ENCODE data around the gene MCU. TPM values are rescaled to one million over a fixed set of nuclear protein-coding genes. Genes with fewer than 3 reads are reported as not detected.

The MCU gene
- total RNA-seq, 2 donors from 2014 or later, result 7.9 to 17.1 TPM

GRCh38 chr10:72800000-72800740 is 108.2 kb downstream of the MCU start:
- Histone ChIP-seq H3K4me1 (peaks cover 8% of the 10 kb centered on the region), H3K27ac (no peak overlapping the region), H3K36me3 (replicated peaks in 1 of 2; ENCODE audit: insufficient read depth in 1 of 2, low read depth in 2 of 2) (no peaks in the 10 kb centered on the region), H3K27me3 (no peaks in the 10 kb centered on the region), H3K9me3 (no peaks in the 10 kb centered on the region), H3K4me3 (no peak overlapping the region)
- TF ChIP-seq CTCF (IDR thresholded peaks at IDR 0.05), result no peak
- no peak for TF ChIP-seq POLR2A (IDR thresholded peaks at IDR 0.05)
- DNase-seq (no peak), ATAC-seq (no peak)
- 64 to 76% methylated on average over 4 of the region's 4 CpGs for WGBS, 2 donors
- intact Hi-C loops (cut with DNase I), result no loop called here

DNA sequence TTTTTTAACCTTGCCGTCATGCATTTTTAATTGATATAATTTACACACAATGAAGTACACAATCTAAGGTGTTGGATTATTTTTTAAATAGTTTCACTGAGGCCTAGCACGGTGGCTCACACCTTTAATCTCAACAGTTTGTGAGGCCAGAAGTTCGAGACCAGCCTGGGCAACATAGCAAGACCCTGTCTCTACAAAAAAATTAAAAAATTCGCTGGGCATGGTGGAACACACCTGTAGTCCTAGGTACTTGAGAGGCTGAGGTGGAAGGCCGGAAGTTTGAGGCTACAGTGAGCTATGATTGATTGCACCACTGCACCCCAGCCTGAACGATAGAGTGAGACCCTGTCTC is 108.8 kb downstream of the MCU start:
- no peak overlapping the region for H3K27ac ChIP-seq
- H3K4me1 ChIP-seq, result peaks cover 8% of the 10 kb centered on the region
- WGBS, 2 donors, result 76 to 79% methylated on average over 6 of the region's 6 CpGs
- intact Hi-C loops (cut with DNase I), result no loop called here
- ATAC-seq, result no peak
- TF ChIP-seq CTCF (IDR thresholded peaks at IDR 0.05) (no peak), POLR2A (IDR thresholded peaks at IDR 0.05) (no peak)
- no peaks in the 10 kb centered on the region for H3K27me3 ChIP-seq
- no peak overlapping the region for H3K4me3 ChIP-seq
- H3K36me3 ChIP-seq (replicated peaks in 1 of 2; ENCODE audit: insufficient read depth in 1 of 2, low read depth in 2 of 2), result no peaks in the 10 kb centered on the region
- no peaks in the 10 kb centered on the region for H3K9me3 ChIP-seq
- DNase-seq, result no peak

GRCh38 chr10:72801263-72801868 is 109.4 kb downstream of the MCU start:
- WGBS, 2 donors, result 91 to 98% methylated on average over 5 of the region's 5 CpGs

GRCh38 chr10:72802332-72802731 is 110.4 kb downstream of the MCU start:
- Histone ChIP-seq H3K27ac (no peak overlapping the region), H3K4me1 (peaks cover 8% of the 10 kb centered on the region), H3K9me3 (no peaks in the 10 kb centered on the region), H3K27me3 (no peaks in the 10 kb centered on the region), H3K36me3 (replicated peaks in 1 of 2; ENCODE audit: insufficient read depth in 1 of 2, low read depth in 2 of 2) (no peaks in the 10 kb centered on the region), H3K4me3 (no peak overlapping the region)
- DNase-seq, result no peak
- TF ChIP-seq CTCF (IDR thresholded peaks at IDR 0.05), result no peak
- TF ChIP-seq POLR2A (IDR thresholded peaks at IDR 0.05), result no peak
- intact Hi-C loops (cut with DNase I), result no loop called here
- no peak for ATAC-seq
- 71 to 81% methylated on average over 2 of the region's 2 CpGs for WGBS, 2 donors

More at GRCh38 chr10:72801263-72801868, 109.4 kb downstream of the MCU start:
- no peaks in the 10 kb centered on the region for H3K36me3 ChIP-seq (replicated peaks in 1 of 2; ENCODE audit: insufficient read depth in 1 of 2, low read depth in 2 of 2)
- TF ChIP-seq POLR2A (IDR thresholded peaks at IDR 0.05) (no peak), CTCF (IDR thresholded peaks at IDR 0.05) (no peak)
- ATAC-seq (no peak), DNase-seq (no peak)
- no peak overlapping the region for H3K4me3 ChIP-seq
- H3K4me1 ChIP-seq, result peaks cover 8% of the 10 kb centered on the region
- no peaks in the 10 kb centered on the region for H3K9me3 ChIP-seq
- no peaks in the 10 kb centered on the region for H3K27me3 ChIP-seq
- intact Hi-C loops (cut with DNase I), result no loop called here
- no peak overlapping the region for H3K27ac ChIP-seq

All from body of pancreas (tissue), 4 donors.